ENCODE results near the gene CDK9. TPM values are rescaled to one million over a fixed set of nuclear protein-coding genes. Genes with fewer than 3 reads are reported as not detected.

CDK9 gene
- total RNA-seq, 6 donors from 2014 or later: 69.8 to 168 (median 106) TPM

GRCh38 chr9:127742435-127743088, 43.3 kb upstream of the CDK9 start:
- Histone ChIP-seq H3K36me3 (peaks cover 0 to 93% (median 72%) of the 10 kb centered on the region in 4 donors), H3K9me3 (no peaks in the 10 kb centered on the region), H3K4me3 (peak overlapping the region in 3 of 4 donors; percentile 29 to 41 (median 32)), H3K27ac (peak overlapping the region in 2 of 4 donors; percentile 17 to 71), H3K27me3 (no peaks in the 10 kb centered on the region), H3K4me1 (peaks cover 18 to 35% (median 24%) of the 10 kb centered on the region in 4 donors)
- peak; percentile 39 to 80 for DNase-seq
- no peak for TF ChIP-seq POLR2AphosphoS5 (IDR thresholded peaks at IDR 0.05)
- TF ChIP-seq POLR2A (IDR thresholded peaks at IDR 0.05): no peak
- no peak for TF ChIP-seq CTCF (IDR thresholded peaks at IDR 0.05)
- ATAC-seq (ENCODE audit: low FRiP score in 2 of 2): peak in 1 of 2 donors; percentile 74
- WGBS, 2 donors: 62 to 83% methylated on average over 24 to 25 of the region's 33 CpGs

- DNase-seq (peak in 1 of 2 donors; percentile 68), ATAC-seq (ENCODE audit: low FRiP score in 2 of 2) (no peak)
- 93 to 94% methylated on average over 5 to 19 of the region's 19 CpGs for WGBS, 2 donors
- Histone ChIP-seq H3K9me3 (no peaks in the 10 kb centered on the region), H3K4me1 (peaks cover 18 to 35% (median 24%) of the 10 kb centered on the region in 4 donors), H3K27me3 (no peaks in the 10 kb centered on the region), H3K27ac (no peak overlapping the region), H3K36me3 (peaks cover 0 to 95% (median 75%) of the 10 kb centered on the region in 4 donors), H3K4me3 (no peak overlapping the region)
- TF ChIP-seq EP300 (IDR thresholded peaks at IDR 0.05) (no peak), POLR2AphosphoS5 (IDR thresholded peaks at IDR 0.05) (no peak), CTCF (IDR thresholded peaks at IDR 0.05) (no peak), POLR2A (IDR thresholded peaks at IDR 0.05) (no peak)
Measured at GRCh38 chr9:127744398-127745110, 41.3 kb upstream of the CDK9 start.

- WGBS, 2 donors: 72 to 75% methylated on average over 14 to 15 of the region's 15 CpGs
- no peaks in the 10 kb centered on the region for H3K9me3 ChIP-seq
- H3K27me3 ChIP-seq: no peaks in the 10 kb centered on the region
- peak overlapping the region in 1 of 4 donors; percentile 30 for H3K27ac ChIP-seq
- TF ChIP-seq POLR2A (IDR thresholded peaks at IDR 0.05): no peak
- no peak for TF ChIP-seq POLR2AphosphoS5 (IDR thresholded peaks at IDR 0.05)
- no peak for TF ChIP-seq CTCF (IDR thresholded peaks at IDR 0.05)
- TF ChIP-seq EP300 (IDR thresholded peaks at IDR 0.05): no peak
- peaks cover 0 to 11% (median 5%) of the 10 kb centered on the region in 4 donors for H3K4me1 ChIP-seq
- H3K4me3 ChIP-seq: no peak overlapping the region
- ATAC-seq (ENCODE audit: low FRiP score in 2 of 2) (no peak), DNase-seq (peak in 1 of 2 donors; percentile 72)
- H3K36me3 ChIP-seq: peaks cover 0 to 100% (median 75%) of the 10 kb centered on the region in 4 donors
Measured at GRCh38 chr9:127746959-127747569, 38.8 kb upstream of the CDK9 start.

GRCh38 chr9:127749090-127749787, 36.6 kb upstream of the CDK9 start:
- 87 to 96% methylated on average over 8 to 26 of the region's 26 CpGs for WGBS, 2 donors
- H3K27ac ChIP-seq: peak overlapping the region in 1 of 4 donors; percentile 23
- H3K4me1 ChIP-seq: peaks cover 0 to 7% (median 4%) of the 10 kb centered on the region in 4 donors
- no peak overlapping the region for H3K4me3 ChIP-seq
- no peaks in the 10 kb centered on the region for H3K9me3 ChIP-seq
- ATAC-seq (ENCODE audit: low FRiP score in 2 of 2) (no peak), DNase-seq (peak in 1 of 2 donors; percentile 65)
- no peak for TF ChIP-seq POLR2AphosphoS5 (IDR thresholded peaks at IDR 0.05)
- TF ChIP-seq POLR2A (IDR thresholded peaks at IDR 0.05): no peak
- TF ChIP-seq CTCF (IDR thresholded peaks at IDR 0.05): no peak
- no peak for TF ChIP-seq EP300 (IDR thresholded peaks at IDR 0.05)
- peaks cover 0 to 91% (median 64%) of the 10 kb centered on the region in 4 donors for H3K36me3 ChIP-seq
- peaks cover 0 to 4% (median 2%) of the 10 kb centered on the region in 4 donors for H3K27me3 ChIP-seq

Data from upper lobe of left lung (tissue), 6 donors.